H9 (cell line): ENCODE results near the gene CBLN2. TPM values are rescaled to one million over a fixed set of nuclear protein-coding genes. Genes with fewer than 3 reads are reported as not detected.

ENCODE experiments used
- DNase-seq: peaks from one replicate; pipeline ENCODE4 v3.0.0-alpha.2; 2017
- H2AFZ ChIP-seq: one replicate; pipeline ENCODE4 v1.6.1; 2013; ENCODE audit warnings: mild to moderate bottlenecking, low read length, control low read depth, moderate library complexity
- H2AK5ac ChIP-seq: 2 replicates; pipeline ENCODE4 v1.6.1; 2013; ENCODE audit warnings: low read length, control low read depth, mixed read lengths; ENCODE audit not compliant: insufficient read length
- H2BK120ac ChIP-seq: one replicate; pipeline ENCODE4 v1.6.1; 2013; ENCODE audit warnings: low read depth, mild to moderate bottlenecking, low read length, control low read depth, inconsistent platforms; ENCODE audit not compliant: poor library complexity, severe bottlenecking
- H2BK12ac ChIP-seq: 2 replicates; pipeline ENCODE4 v1.6.1; 2013; ENCODE audit warnings: low read length, control low read depth, mixed read lengths, low read depth; ENCODE audit not compliant: insufficient read length
- H2BK15ac ChIP-seq: 2 replicates; pipeline ENCODE4 v1.6.1; 2013; ENCODE audit warnings: low read depth, low read length, control low read depth
- H2BK20ac ChIP-seq: one replicate; pipeline ENCODE4 v1.6.1; 2013; ENCODE audit warnings: low read depth, mild to moderate bottlenecking, low read length, control low read depth, inconsistent platforms; ENCODE audit not compliant: poor library complexity, severe bottlenecking
- H2BK5ac ChIP-seq: 2 replicates; pipeline ENCODE4 v1.6.1; 2013; ENCODE audit warnings: low read length, control low read depth, mixed read lengths; ENCODE audit not compliant: insufficient read length
- H3K14ac ChIP-seq: 2 replicates; pipeline ENCODE4 v1.6.1; 2013; ENCODE audit warnings: low read length, control low read depth; ENCODE audit not compliant: insufficient read depth
- H3K18ac ChIP-seq: 2 replicates; pipeline ENCODE4 v1.6.1; 2013; ENCODE audit warnings: low read depth, mild to moderate bottlenecking, mixed read lengths, low read length, control low read depth; ENCODE audit not compliant: insufficient read length
- H3K23ac ChIP-seq: 2 replicates; pipeline ENCODE4 v1.6.1; 2013; ENCODE audit warnings: low read length, control low read depth, mixed read lengths, low read depth; ENCODE audit not compliant: insufficient read length
- H3K23me2 ChIP-seq: 2 replicates; pipeline ENCODE4 v1.6.1; 2013; ENCODE audit warnings: low read depth, mild to moderate bottlenecking, mixed read lengths, low read length, control low read depth; ENCODE audit not compliant: insufficient read length, poor library complexity, severe bottlenecking
- H3K27ac ChIP-seq: 2 replicates; pipeline ENCODE4 v1.5.1; 2013; ENCODE audit warnings: low read length, control low read depth, mixed read lengths, low read depth; ENCODE audit not compliant: insufficient read length
- H3K27me3 ChIP-seq: 2 replicates; pipeline ENCODE4 v1.6.1; 2013; ENCODE audit warnings: low read length, control low read depth, inconsistent platforms; ENCODE audit not compliant: insufficient read depth
- H3K4ac ChIP-seq: 2 replicates; pipeline ENCODE4 v1.6.1; 2013; ENCODE audit warnings: low read depth, mild to moderate bottlenecking, control low read depth, inconsistent platforms, low read length, moderate library complexity
- H3K4me1 ChIP-seq: 2 replicates; pipeline ENCODE4 v1.6.1; 2013; ENCODE audit warnings: low read length, control low read depth, inconsistent platforms; ENCODE audit not compliant: insufficient read depth
- H3K4me2 ChIP-seq: 2 replicates; pipeline ENCODE4 v1.6.1; 2013; ENCODE audit warnings: low read length, control low read depth, mixed read lengths; ENCODE audit not compliant: insufficient read length, insufficient read depth
- H3K56ac ChIP-seq: 2 replicates; pipeline ENCODE4 v1.6.1; 2013; ENCODE audit warnings: low read depth, mild to moderate bottlenecking, mixed read lengths, low read length, control low read depth; ENCODE audit not compliant: insufficient read length
- H3K79me1 ChIP-seq: 2 replicates; pipeline ENCODE4 v1.6.1; 2013; ENCODE audit warnings: low read depth, mild to moderate bottlenecking, moderate library complexity, low read length, control low read depth, inconsistent platforms; ENCODE audit not compliant: insufficient read depth, poor library complexity, severe bottlenecking
- H3K79me2 ChIP-seq: 2 replicates; pipeline ENCODE4 v1.6.1; 2013; ENCODE audit warnings: low read length, control low read depth, inconsistent platforms; ENCODE audit not compliant: insufficient read depth
- H3K9ac ChIP-seq: 2 replicates; pipeline ENCODE4 v1.6.1; 2013; ENCODE audit warnings: low read length, control low read depth, mixed read lengths; ENCODE audit not compliant: insufficient read length; ENCODE audit errors: extremely low read depth
- H3K9me3 ChIP-seq: one replicate; pipeline ENCODE4 v1.6.1; 2013; ENCODE audit warnings: low read depth, low read length, inconsistent platforms; ENCODE audit not compliant: control insufficient read depth
- H3T11ph ChIP-seq: one replicate; pipeline ENCODE4 v1.6.1; 2013; ENCODE audit warnings: mild to moderate bottlenecking, low read length, control low read depth, inconsistent platforms
- H4K20me1 ChIP-seq: one replicate; pipeline ENCODE4 v1.6.1; 2013; ENCODE audit not compliant: control insufficient read depth, insufficient read length, insufficient read depth
- H4K5ac ChIP-seq: 2 replicates; pipeline ENCODE4 v1.6.1; 2013; ENCODE audit warnings: low read depth, mild to moderate bottlenecking, mixed read lengths, low read length, control low read depth; ENCODE audit not compliant: insufficient read length
- H4K8ac ChIP-seq: replicated peaks from 2 replicates; pipeline ENCODE4 v1.6.1; 2013; ENCODE audit warnings: low read length, control low read depth, mixed read lengths, low read depth; ENCODE audit not compliant: insufficient read length
- H4K91ac ChIP-seq: 2 replicates; pipeline ENCODE4 v1.6.1; 2013; ENCODE audit warnings: low read depth, mild to moderate bottlenecking, moderate library complexity, mixed read lengths, low read length, control low read depth; ENCODE audit not compliant: insufficient read length
- H3K27ac Mint-ChIP-seq, 3 experiments: 2 replicates in 2 of 3; 3 replicates in 1 of 3; pipeline ENCODE4 v1.8.0; 2020 to 2021; ENCODE audit warnings: mixed read lengths in 3 of 3, mild to moderate bottlenecking in 1 of 3, moderate library complexity in 1 of 3
- H3K27me3 Mint-ChIP-seq: 2 replicates; pipeline ENCODE4 v1.8.0; 2021; ENCODE audit warnings: low read depth, mild to moderate bottlenecking, moderate library complexity, mixed read lengths
- H3K36me3 Mint-ChIP-seq, 3 experiments: 2 replicates in 2 of 3; 3 replicates in 1 of 3; pipeline ENCODE4 v1.8.0; 2020 to 2021; ENCODE audit warnings: low read depth in 3 of 3, mixed read lengths in 3 of 3; ENCODE audit not compliant: insufficient read depth in 1 of 3
- H3K4me1 Mint-ChIP-seq, 2 experiments: 2 replicates each; pipeline ENCODE4 v1.8.0; 2020; ENCODE audit warnings: mixed read lengths in 2 of 2
- H3K4me3 Mint-ChIP-seq, 2 experiments: 2 replicates in 1 of 2; 3 replicates in 1 of 2; pipeline ENCODE4 v1.8.0; 2020 to 2021; ENCODE audit warnings: mild to moderate bottlenecking in 2 of 2, mixed read lengths in 2 of 2, moderate library complexity in 1 of 2
- H3K9me3 Mint-ChIP-seq, 2 experiments: 2 replicates in 1 of 2; 3 replicates in 1 of 2; pipeline ENCODE4 v1.8.0; 2020; ENCODE audit warnings: mild to moderate bottlenecking in 2 of 2, mixed read lengths in 2 of 2, moderate library complexity in 1 of 2
- CTCF ChIP-seq: fragments of 200-600 bp; sonication (generic); conservative IDR thresholded peaks from 3 replicates; pipeline ENCODE4 v1.8.0; 2021; ENCODE audit warnings: antibody characterized with exemption, mild to moderate bottlenecking
- WGBS: extraction: QIAGEN DNeasy Blood & Tissue Kit; methylation state at CpG from one replicate; pipeline ENCODE4 v1.1.7; 2013; ENCODE audit warnings: missing lambda C conversion rate, low lambda C conversion rate, mixed read lengths; ENCODE audit not compliant: insufficient read length; ENCODE audit errors: extremely low coverage; 5-methylcytosine and 5-hydroxymethylcytosine counted together
- total RNA-seq: library from RNA; stranded (reverse); gene quantifications from 2 replicates; pipeline ENCODE4 v1.2.1, GENCODE V29; 2021

The CBLN2 gene
- total RNA-seq, 1 experiment from 2014 or later = not detected

GRCh38 chr18:72584787-72585186, 40.6 kb upstream of the CBLN2 start:
- H3K9ac ChIP-seq = no peak overlapping the region
- no peak overlapping the region for H3K56ac ChIP-seq
- no peaks in the 10 kb centered on the region for H3K4me1 Mint-ChIP-seq
- H3K36me3 Mint-ChIP-seq = no peaks in the 10 kb centered on the region; a peak in 1 of 7 replicates
- no peak overlapping the region for H3K27ac Mint-ChIP-seq
- no peaks in the 10 kb centered on the region for H3K23me2 ChIP-seq
- no peak overlapping the region for H2BK5ac ChIP-seq
- no peak overlapping the region for H3K14ac ChIP-seq
- no peaks in the 10 kb centered on the region for H3K9me3 ChIP-seq
- no peak overlapping the region for H3K18ac ChIP-seq
- no peaks in the 10 kb centered on the region for H3K4me1 ChIP-seq
- no peak overlapping the region for H3K23ac ChIP-seq
- no peak overlapping the region for H3T11ph ChIP-seq
- no peak overlapping the region for H2BK20ac ChIP-seq
- no peak for TF ChIP-seq CTCF
- H4K5ac ChIP-seq = no peak overlapping the region
- H3K79me2 ChIP-seq = no peaks in the 10 kb centered on the region
- H3K79me1 ChIP-seq = no peaks in the 10 kb centered on the region
- H3K4ac ChIP-seq = no peak overlapping the region
- no peak overlapping the region for H2BK15ac ChIP-seq
- WGBS = no CpG with 5 or more reads among the region's 3 CpGs
- no peaks in the 10 kb centered on the region for H3K27me3 ChIP-seq
- no peak overlapping the region for H3K4me3 Mint-ChIP-seq
- H4K8ac ChIP-seq = no peak overlapping the region
- no peaks in the 10 kb centered on the region for H4K20me1 ChIP-seq
- H3K27ac ChIP-seq = no peak overlapping the region
- no peak overlapping the region for H2BK12ac ChIP-seq
- H2AK5ac ChIP-seq = no peak overlapping the region
- H2AFZ ChIP-seq = no peak overlapping the region
- H3K4me2 ChIP-seq = no peak overlapping the region
- peaks cover 0 to 3% of the 10 kb centered on the region in 2 experiments; a peak in 1 of 5 replicates for H3K9me3 Mint-ChIP-seq
- H3K27me3 Mint-ChIP-seq = no peaks in the 10 kb centered on the region
- H4K91ac ChIP-seq = no peak overlapping the region
- no peak overlapping the region for H2BK120ac ChIP-seq
- no peak for DNase-seq
